CD8-positive, alpha-beta memory T cell (primary cell): Measurements from ENCODE around the gene C6orf132. TPM values are rescaled to one million over a fixed set of nuclear protein-coding genes. Genes with fewer than 3 reads are reported as not detected.
A peak's percentile ranks its signal among the peaks of the same experiment; 100 is the strongest.

Source experiments
- CTCF ChIA-PET: fragments of 350-600 bp; sonication (Branson Sonifier 250); formaldehyde crosslinking; loops from one replicate; lab custom pipeline; 2021; ENCODE audit warnings: antibody characterized with exemption; lab: Charles Lee
- POLR2A ChIA-PET: fragments of 350-600 bp; sonication (Branson Sonifier 250); formaldehyde crosslinking; loops from one replicate; lab custom pipeline; 2021; ENCODE audit warnings: antibody characterized with exemption; lab: Charles Lee
- DNase-seq, 5 donors: peaks; one replicate each; pipeline versions ENCODE4 v3.0.0 to v3.0.0-alpha.2; 2020 to 2022; ENCODE audit warnings: mixed read lengths in 1 of 5
- H3K27ac ChIP-seq: one replicate; pipeline ENCODE4 v1.7.0; 2013; ENCODE audit warnings: low read depth, mild to moderate bottlenecking, low read length, moderate library complexity
- H3K27me3 ChIP-seq: 2 replicates; pipeline ENCODE4 v1.7.0; 2013; ENCODE audit warnings: low read length, mild to moderate bottlenecking; ENCODE audit not compliant: insufficient read depth, poor library complexity, severe bottlenecking
- H3K36me3 ChIP-seq: 2 replicates; pipeline ENCODE4 v1.7.0; 2013; ENCODE audit warnings: mild to moderate bottlenecking, low read length, moderate library complexity; ENCODE audit not compliant: insufficient read depth
- H3K4me1 ChIP-seq: 2 replicates; pipeline ENCODE4 v1.7.0; 2013; ENCODE audit warnings: mild to moderate bottlenecking, low read length, moderate library complexity; ENCODE audit not compliant: insufficient read depth
- H3K4me3 ChIP-seq: 2 replicates; pipeline ENCODE4 v1.7.0; 2013; ENCODE audit warnings: mild to moderate bottlenecking, low read length
- H3K9me3 ChIP-seq: 2 replicates; pipeline ENCODE4 v1.7.0; 2013; ENCODE audit warnings: mild to moderate bottlenecking, low read length
- H3K27ac Mint-ChIP-seq, 8 donors: one replicate each; pipeline ENCODE4 v1.8.0; 2020 to 2021; ENCODE audit warnings: mixed read lengths in 8 of 8, mild to moderate bottlenecking in 6 of 8, inconsistent platforms in 3 of 8, moderate library complexity in 3 of 8
- H3K27me3 Mint-ChIP-seq, 2 donors: one replicate each; pipeline ENCODE4 v1.8.0; 2020 to 2021; ENCODE audit warnings: mixed read lengths in 2 of 2, mild to moderate bottlenecking in 1 of 2, moderate library complexity in 1 of 2
- H3K36me3 Mint-ChIP-seq, 3 donors: one replicate each; pipeline ENCODE4 v1.8.0; 2020 to 2021; ENCODE audit warnings: mixed read lengths in 3 of 3, inconsistent platforms in 1 of 3, mild to moderate bottlenecking in 1 of 3
- H3K4me1 Mint-ChIP-seq, 3 donors: one replicate each; pipeline ENCODE4 v1.8.0; 2020 to 2021; ENCODE audit warnings: mixed read lengths in 3 of 3, inconsistent platforms in 1 of 3, mild to moderate bottlenecking in 1 of 3
- H3K4me3 Mint-ChIP-seq, 7 donors: one replicate each; pipeline ENCODE4 v1.8.0; 2020 to 2021; ENCODE audit warnings: mixed read lengths in 7 of 7, mild to moderate bottlenecking in 6 of 7, moderate library complexity in 4 of 7, inconsistent platforms in 2 of 7
- H3K9me3 Mint-ChIP-seq, 5 donors: one replicate each; pipeline ENCODE4 v1.8.0; 2020 to 2022; ENCODE audit warnings: mixed read lengths in 5 of 5, mild to moderate bottlenecking in 3 of 5, moderate library complexity in 2 of 5, inconsistent platforms in 1 of 5
- polyA plus RNA-seq: library from polyadenylated mRNA; unstranded; fragments of 300-500 nt; fragmentation: Illumina TruSeq; gene quantifications from one replicate; pipeline ENCODE4 v1.2.3, GENCODE V29; 2021
- total RNA-seq, 2 experiments: library from RNA; stranded (reverse); gene quantifications; one replicate each; pipeline ENCODE4 v1.2.3, GENCODE V29; 2021

Gene C6orf132
- total and polyA plus RNA-seq, 3 experiments from 2014 or later, result 0.15 to 0.16 TPM; not detected in 1

DNA sequence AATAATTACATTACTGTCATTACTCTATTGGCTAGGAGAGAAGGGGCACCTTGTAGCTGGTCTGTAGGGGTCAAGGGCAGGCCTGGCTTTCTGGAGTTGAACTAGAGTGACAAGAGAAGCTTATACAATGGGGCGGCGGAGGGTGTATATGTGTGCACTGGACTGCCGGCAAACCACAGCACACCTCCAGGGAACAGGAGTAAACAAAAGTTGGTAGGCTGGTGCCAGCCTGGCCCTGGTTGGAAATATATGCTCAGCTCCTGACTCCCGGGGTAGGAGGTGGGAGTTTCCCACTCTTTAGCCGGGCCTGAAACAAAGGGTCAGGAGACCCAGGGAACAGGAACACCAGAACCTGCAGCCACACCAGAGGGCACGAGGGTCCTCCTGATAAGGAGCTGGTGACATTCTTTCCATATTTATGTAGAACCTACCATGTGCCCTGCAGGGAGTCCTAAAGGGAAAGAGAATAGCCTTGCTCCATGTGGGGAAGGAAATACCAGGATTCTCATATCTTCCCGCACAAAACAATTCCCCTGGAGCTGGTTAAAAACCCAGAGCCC is 5.1 kb downstream of the C6orf132 start:
- H3K36me3 ChIP-seq, result no peaks in the 10 kb centered on the region
- CTCF ChIA-PET, result interaction anchor here (1.1 kb wide), 1 partner anchor 33 kb away, joined by 6 read pairs; no protein-coding TSS in a partner anchor

DNA sequence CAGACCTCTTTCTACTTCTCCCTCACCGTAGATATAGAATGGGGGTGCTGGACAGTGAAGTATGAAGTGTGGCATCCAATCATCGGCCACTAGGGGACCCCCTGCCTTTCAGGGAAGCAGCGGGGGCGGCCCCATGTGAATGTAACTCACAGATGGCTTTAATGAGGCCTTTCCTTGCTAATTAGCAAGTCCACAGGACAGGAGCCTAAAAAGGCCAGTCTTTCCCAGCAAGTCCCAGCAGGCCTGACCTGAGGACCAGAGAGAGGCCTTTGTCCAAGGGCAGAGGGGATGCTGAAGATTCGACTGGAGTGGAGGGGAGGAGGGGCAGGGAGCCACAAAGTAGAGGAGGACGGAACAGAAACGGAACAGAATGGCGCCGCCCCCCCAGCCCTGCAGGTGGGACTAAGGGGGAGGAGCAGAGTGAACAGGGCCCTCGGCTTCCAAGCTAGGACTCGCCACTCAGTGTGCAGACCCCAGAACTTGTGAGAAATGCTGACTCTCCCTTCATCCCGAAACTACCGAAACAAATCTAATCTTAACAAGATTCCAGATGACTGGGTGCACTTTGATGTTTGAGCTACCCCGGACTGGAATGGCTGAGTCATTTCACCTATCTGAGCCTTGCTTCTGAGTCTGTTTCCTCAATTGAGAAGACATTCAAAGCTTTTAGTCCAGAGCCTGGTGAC is 5.8 kb downstream of the C6orf132 start:
- ChIA-PET POLR2A (interaction anchor here (0.6 kb wide), 1 partner anchor 293 kb away, joined by 3 read pairs; no protein-coding TSS in a partner anchor), CTCF (interaction anchor here (1.1 kb wide), 1 partner anchor 32 kb away, joined by 6 read pairs; no protein-coding TSS in a partner anchor)
- H3K4me3 Mint-ChIP-seq, result peak overlapping the region in 1 of 7 donors; percentile 43
- H3K36me3 Mint-ChIP-seq, result no peaks in the 10 kb centered on the region
- H3K9me3 Mint-ChIP-seq, result no peaks in the 10 kb centered on the region
- Histone ChIP-seq H3K4me1 (no peaks in the 10 kb centered on the region), H3K36me3 (no peaks in the 10 kb centered on the region), H3K4me3 (no peak overlapping the region), H3K27ac (peak overlapping the region; percentile 43), H3K27me3 (no peaks in the 10 kb centered on the region), H3K9me3 (no peaks in the 10 kb centered on the region)
- peak in 1 of 5 donors; percentile 24 for DNase-seq
- peaks cover 11 to 16% of the 10 kb centered on the region in 2 donors for H3K27me3 Mint-ChIP-seq
- peak overlapping the region in 2 of 8 donors; percentile 15 to 55 for H3K27ac Mint-ChIP-seq
- H3K4me1 Mint-ChIP-seq, result peaks cover 3 to 8% (median 4%) of the 10 kb centered on the region in 3 donors

More for the DNA sequence above, 5.1 kb downstream of the C6orf132 start:
- no peak overlapping the region for H3K4me3 ChIP-seq
- H3K4me3 Mint-ChIP-seq, result no peak overlapping the region
- peak overlapping the region in 1 of 8 donors; percentile 15 for H3K27ac Mint-ChIP-seq
- POLR2A ChIA-PET, result no interaction called here
- H3K9me3 ChIP-seq, result no peaks in the 10 kb centered on the region
- peaks cover 3 to 8% (median 4%) of the 10 kb centered on the region in 3 donors for H3K4me1 Mint-ChIP-seq
- peaks cover 12 to 15% of the 10 kb centered on the region in 2 donors for H3K27me3 Mint-ChIP-seq
- peak overlapping the region; percentile 43 for H3K27ac ChIP-seq
- H3K9me3 Mint-ChIP-seq, result no peaks in the 10 kb centered on the region
- DNase-seq, result no peak
- H3K36me3 Mint-ChIP-seq, result no peaks in the 10 kb centered on the region
- H3K4me1 ChIP-seq, result no peaks in the 10 kb centered on the region
- no peaks in the 10 kb centered on the region for H3K27me3 ChIP-seq

DNA sequence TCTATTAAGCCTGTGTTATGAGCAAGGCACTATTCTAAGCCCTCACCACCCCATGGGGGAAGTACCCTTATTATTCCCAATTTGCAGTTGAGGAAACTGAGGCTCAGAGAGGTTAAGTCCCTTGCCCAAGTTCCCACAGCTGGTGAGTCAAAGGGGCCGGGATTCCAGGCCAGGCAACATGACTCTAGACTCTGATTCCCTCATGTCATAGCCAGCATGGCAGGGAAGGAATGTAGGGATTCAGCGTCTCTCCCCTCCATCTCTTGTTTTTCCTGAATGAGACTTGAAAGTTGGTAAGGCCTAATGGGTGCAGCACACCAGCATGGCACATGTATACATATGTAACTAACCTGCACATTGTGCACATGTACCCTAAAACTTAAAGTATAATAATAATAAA is 6.7 kb downstream of the C6orf132 start:
- H3K4me3 ChIP-seq, result no peak overlapping the region
- DNase-seq, result no peak
- no peak overlapping the region for H3K4me3 Mint-ChIP-seq
- H3K4me1 Mint-ChIP-seq, result peaks cover 3 to 8% (median 4%) of the 10 kb centered on the region in 3 donors
- no peaks in the 10 kb centered on the region for H3K4me1 ChIP-seq
- H3K27ac ChIP-seq, result no peak overlapping the region
- H3K27ac Mint-ChIP-seq, result no peak overlapping the region
- no peaks in the 10 kb centered on the region for H3K9me3 Mint-ChIP-seq
- H3K36me3 Mint-ChIP-seq, result no peaks in the 10 kb centered on the region
- CTCF ChIA-PET, result no interaction called here
- H3K27me3 Mint-ChIP-seq, result peaks cover 2 to 9% of the 10 kb centered on the region in 2 donors
- POLR2A ChIA-PET, result interaction anchor here (0.6 kb wide), 1 partner anchor 292 kb away, joined by 3 read pairs; no protein-coding TSS in a partner anchor
- no peaks in the 10 kb centered on the region for H3K27me3 ChIP-seq
- no peaks in the 10 kb centered on the region for H3K9me3 ChIP-seq
- H3K36me3 ChIP-seq, result no peaks in the 10 kb centered on the region

DNA sequence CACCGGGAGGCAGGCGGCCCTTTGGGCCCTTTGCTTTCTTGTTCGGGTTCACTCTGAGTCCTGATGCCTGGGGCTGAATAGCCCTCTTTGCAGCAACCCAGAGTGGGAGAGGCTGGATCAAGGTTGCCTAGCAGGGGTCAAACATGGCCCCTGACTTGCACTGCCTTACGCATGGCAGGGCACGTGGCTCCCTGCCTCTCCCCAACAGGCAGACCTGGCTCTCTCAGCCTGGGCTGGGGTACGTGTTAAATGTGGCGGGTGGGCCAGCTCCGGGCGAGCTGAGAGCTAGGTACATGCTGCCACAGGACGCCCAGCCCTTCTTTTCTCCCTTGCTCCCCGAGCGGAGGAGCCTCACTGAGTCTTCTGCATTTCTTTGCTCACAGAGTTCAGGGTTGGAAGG is 7.3 kb downstream of the C6orf132 start:
- CTCF ChIA-PET, result interaction anchor here (0.7 kb wide), 1 partner anchor 27 kb away, joined by 3 read pairs; no protein-coding TSS in a partner anchor
- H3K4me1 ChIP-seq, result no peaks in the 10 kb centered on the region
- no peak overlapping the region for H3K4me3 ChIP-seq
- H3K27me3 ChIP-seq, result no peaks in the 10 kb centered on the region
- no peak for DNase-seq
- Mint-ChIP-seq H3K4me1 (peaks cover 3 to 8% (median 4%) of the 10 kb centered on the region in 3 donors), H3K4me3 (no peak overlapping the region), H3K9me3 (no peaks in the 10 kb centered on the region), H3K27me3 (peaks cover 0 to 5% of the 10 kb centered on the region in 2 donors), H3K36me3 (no peaks in the 10 kb centered on the region), H3K27ac (no peak overlapping the region)
- no peaks in the 10 kb centered on the region for H3K36me3 ChIP-seq
- no peak overlapping the region for H3K27ac ChIP-seq
- POLR2A ChIA-PET, result no interaction called here
- no peaks in the 10 kb centered on the region for H3K9me3 ChIP-seq

DNA sequence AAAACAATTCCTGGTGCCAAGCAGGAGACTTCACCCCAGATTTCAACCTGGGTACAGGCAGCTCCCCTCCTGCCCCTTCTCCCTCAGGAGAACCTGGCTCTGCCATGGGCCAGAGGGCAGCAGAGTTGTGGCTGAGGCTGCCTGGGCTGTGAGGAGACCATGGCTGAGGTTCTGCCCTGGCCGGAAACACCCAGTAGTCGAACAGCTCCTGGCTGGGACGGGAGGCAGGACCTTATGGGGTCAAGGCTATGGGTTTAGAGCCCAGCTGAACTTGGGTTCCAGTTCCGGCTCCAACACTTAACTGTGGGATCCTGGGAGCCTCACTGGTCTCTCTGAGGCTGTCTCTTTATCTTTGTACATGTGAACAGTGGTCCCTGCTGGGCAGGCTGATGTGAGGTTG is 8.5 kb downstream of the C6orf132 start:
- Histone ChIP-seq H3K27me3 (no peaks in the 10 kb centered on the region), H3K9me3 (no peaks in the 10 kb centered on the region), H3K27ac (no peak overlapping the region), H3K4me3 (no peak overlapping the region), H3K36me3 (no peaks in the 10 kb centered on the region), H3K4me1 (no peaks in the 10 kb centered on the region)
- H3K4me3 Mint-ChIP-seq, result no peak overlapping the region
- peaks cover 3 to 8% (median 4%) of the 10 kb centered on the region in 3 donors for H3K4me1 Mint-ChIP-seq
- peaks cover 0 to 5% of the 10 kb centered on the region in 2 donors for H3K27me3 Mint-ChIP-seq
- no peaks in the 10 kb centered on the region for H3K9me3 Mint-ChIP-seq
- no peak overlapping the region for H3K27ac Mint-ChIP-seq
- DNase-seq, result no peak
- ChIA-PET CTCF (interaction anchor here (1.1 to 1.2 kb wide), 2 partner anchors 14 to 413 kb away, joined by 3 read pairs; no protein-coding TSS in a partner anchor), POLR2A (no interaction called here)
- H3K36me3 Mint-ChIP-seq, result no peaks in the 10 kb centered on the region

DNA sequence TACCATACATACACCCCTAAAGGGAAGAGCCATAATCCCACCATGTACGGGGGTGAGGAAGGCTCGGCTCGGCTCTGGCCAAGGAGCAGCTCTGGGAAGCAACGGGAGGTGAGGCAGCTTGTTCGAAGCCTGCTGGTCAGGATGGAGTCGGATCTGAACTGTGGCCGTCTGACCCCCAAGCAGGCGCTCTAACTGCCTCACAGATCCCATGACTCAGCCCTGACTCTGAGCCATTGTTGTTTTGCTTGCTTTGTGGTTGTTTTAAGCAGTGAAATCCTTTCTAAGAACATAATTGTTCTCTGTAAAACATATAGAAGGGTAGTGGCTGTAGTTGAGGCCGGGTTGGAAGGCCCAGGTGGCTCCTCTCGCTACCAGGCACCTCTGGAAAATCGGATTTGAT is 10.9 kb downstream of the C6orf132 start:
- ChIA-PET CTCF (no interaction called here), POLR2A (no interaction called here)
- no peaks in the 10 kb centered on the region for H3K27me3 ChIP-seq
- no peak overlapping the region for H3K4me3 ChIP-seq
- H3K27ac ChIP-seq, result no peak overlapping the region
- no peaks in the 10 kb centered on the region for H3K4me1 ChIP-seq
- H3K36me3 Mint-ChIP-seq, result no peaks in the 10 kb centered on the region
- H3K9me3 ChIP-seq, result no peaks in the 10 kb centered on the region
- H3K36me3 ChIP-seq, result no peaks in the 10 kb centered on the region
- no peak overlapping the region for H3K4me3 Mint-ChIP-seq
- H3K27ac Mint-ChIP-seq, result no peak overlapping the region
- DNase-seq, result no peak
- no peaks in the 10 kb centered on the region for H3K9me3 Mint-ChIP-seq
- peaks cover under 1 to 3% (median 1%) of the 10 kb centered on the region in 3 donors for H3K4me1 Mint-ChIP-seq
- peaks cover 0 to 5% of the 10 kb centered on the region in 2 donors for H3K27me3 Mint-ChIP-seq

DNA sequence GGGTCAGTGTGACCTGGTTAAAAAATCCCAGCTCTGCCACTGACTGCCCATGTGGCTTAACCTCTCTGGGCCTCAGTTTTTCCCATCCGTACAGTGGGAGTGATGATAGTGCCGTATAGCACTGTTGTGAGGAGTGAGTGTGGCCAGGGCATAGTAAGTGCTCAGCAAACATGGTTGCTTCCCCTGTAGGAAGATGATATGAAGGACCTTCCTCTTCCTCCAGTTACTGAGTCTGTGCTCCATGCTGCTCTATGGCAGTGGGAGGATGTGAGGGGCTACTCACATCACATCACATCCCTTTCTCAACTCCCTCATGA is 13.1 kb downstream of the C6orf132 start:
- no peak overlapping the region for H3K27ac ChIP-seq
- no peaks in the 10 kb centered on the region for H3K4me1 Mint-ChIP-seq
- no peaks in the 10 kb centered on the region for H3K9me3 ChIP-seq
- H3K4me3 Mint-ChIP-seq, result no peak overlapping the region
- no peaks in the 10 kb centered on the region for H3K36me3 ChIP-seq
- no peak for DNase-seq
- no peaks in the 10 kb centered on the region for H3K36me3 Mint-ChIP-seq
- no peak overlapping the region for H3K4me3 ChIP-seq
- no peaks in the 10 kb centered on the region for H3K9me3 Mint-ChIP-seq
- H3K27me3 Mint-ChIP-seq, result peaks cover 2 to 3% of the 10 kb centered on the region in 2 donors
- no peak overlapping the region for H3K27ac Mint-ChIP-seq
- POLR2A ChIA-PET, result no interaction called here
- no peaks in the 10 kb centered on the region for H3K27me3 ChIP-seq
- CTCF ChIA-PET, result no interaction called here
- H3K4me1 ChIP-seq, result no peaks in the 10 kb centered on the region
